SK-N-DZ (cell line): Measurements from ENCODE around the gene ISCU. TPM values are rescaled to one million over a fixed set of nuclear protein-coding genes. Genes with fewer than 3 reads are reported as not detected.

Experiments
- DNase-seq: peaks from one replicate; pipeline ENCODE4 v3.0.0-alpha.2; 2015; ENCODE audit warnings: low spot score
- polyA plus RNA-seq, 2 experiments: library from polyadenylated mRNA; depleted of rRNA; stranded (reverse); fragments of >200 nt; gene quantifications; 2 replicates each; pipeline ENCODE4 v1.2.3, GENCODE V29; 2014

The ISCU gene
- 91.8 and 103 TPM in 2 replicates for polyA plus RNA-seq (2014; cell fraction: cytosol; rRNA removed)
- polyA plus RNA-seq (2014; cell fraction: nucleus; rRNA removed), result 135 and 155 TPM in 2 replicates

DNA sequence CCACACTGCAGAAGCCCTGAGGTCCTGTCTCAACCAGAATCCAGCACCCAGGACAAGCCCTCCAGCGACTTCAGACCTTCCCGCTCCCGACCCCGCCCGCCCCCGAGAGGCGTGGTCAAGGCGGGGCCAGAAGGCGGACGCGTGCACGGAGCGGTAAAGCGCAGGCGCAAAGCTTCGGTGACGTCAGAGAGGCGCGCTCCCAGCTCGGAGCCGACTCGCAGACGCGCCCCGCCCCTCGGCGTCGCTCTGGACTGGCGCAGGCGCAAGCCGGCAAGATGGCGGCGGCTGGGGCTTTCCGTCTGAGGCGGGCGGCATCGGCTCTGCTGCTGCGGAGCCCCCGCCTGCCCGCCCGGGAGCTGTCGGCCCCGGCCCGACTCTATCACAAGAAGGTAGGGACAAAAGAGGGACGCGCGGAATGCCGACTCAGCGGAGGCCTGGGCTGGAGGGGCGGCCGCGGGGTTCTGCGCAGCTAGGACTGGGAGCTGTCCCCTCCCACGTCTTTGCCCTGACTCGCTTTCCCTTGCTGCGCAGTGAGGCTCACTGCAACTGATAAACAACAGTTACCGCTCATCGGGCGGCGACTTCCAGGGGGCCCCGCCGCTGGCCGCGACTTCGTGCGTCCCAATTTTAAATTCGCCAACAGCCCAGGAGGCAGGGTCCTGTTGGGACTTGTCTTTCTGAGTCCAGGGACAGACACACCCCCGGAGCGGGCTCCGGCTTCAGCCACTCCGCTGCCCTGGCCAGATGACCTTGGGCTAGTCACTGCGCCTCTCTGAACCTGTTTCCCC, at the start of gene ISCU:
Gene ISCU, plus strand, starts transcription at position 249 of the 788 bp plus-strand sequence. Its CDS starts 27 bp downstream, at position 276.
- peak; percentile 97 for DNase-seq

DNA sequence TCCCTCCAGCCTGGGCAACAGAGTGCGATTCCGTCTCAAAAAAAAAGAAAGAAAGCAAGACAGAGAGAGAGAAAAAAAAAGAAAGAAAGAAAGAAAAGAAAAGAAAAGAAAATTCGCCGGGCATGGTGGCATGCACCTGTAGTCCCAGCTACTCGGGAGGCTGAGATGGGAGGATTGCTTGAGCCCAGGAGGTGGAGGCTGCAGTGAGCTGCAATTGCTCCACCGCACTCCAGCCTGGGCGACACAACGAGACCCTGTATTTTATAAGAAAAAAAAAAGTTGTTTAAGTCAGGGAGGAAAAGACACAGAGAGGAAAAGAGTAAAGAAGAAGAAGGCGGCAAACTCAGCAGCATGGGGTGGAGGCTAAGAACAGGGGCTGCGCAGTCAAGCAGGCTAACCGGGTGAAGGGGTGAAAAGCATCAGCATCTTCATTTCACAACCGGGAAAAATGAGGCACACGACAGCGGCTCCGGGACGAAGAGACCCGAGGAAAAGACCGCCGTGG, 47.9 kb upstream of the ISCU start:
- no peak for DNase-seq

DNA sequence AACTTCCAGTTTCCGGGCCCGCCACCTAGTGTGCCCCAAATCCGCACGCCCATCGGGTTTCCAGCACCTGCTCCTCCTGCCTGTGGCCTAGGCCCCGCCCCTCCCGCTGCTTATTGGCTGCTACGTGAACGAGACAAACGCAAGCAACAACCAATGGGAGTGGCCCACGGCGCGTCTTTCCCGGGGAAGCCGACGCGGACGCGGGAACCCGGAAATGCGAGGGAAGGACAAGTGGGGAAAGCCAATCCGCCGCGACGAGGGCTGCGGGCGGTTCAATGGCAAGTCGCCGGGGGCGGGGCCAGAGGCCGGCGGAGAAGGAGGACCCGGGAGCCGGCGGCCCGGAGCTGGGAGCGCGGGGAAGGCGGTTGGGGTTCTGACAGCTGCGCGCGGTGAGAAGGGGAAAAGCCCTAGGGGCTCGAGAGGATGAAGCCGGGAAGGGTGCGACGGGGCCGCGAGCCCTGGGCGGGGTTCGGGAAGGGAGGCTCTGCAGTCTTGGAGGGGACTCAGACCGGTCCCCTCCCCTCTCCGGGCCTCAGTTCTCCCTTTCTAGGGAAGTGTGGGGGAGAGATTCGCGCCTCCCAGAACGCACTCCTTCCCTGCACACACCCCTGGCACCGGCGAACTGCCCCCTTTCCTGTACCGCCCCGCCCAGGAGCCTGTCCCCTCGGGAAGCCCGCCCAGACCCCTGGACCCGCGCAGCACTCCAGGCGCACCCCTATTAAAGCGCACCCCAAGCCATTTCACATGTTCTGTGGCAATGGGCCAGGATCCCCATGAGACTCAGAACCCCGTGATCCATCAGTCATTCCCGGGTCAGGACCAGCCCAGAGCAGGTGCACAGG, 47.2 kb upstream of the ISCU start, which contains the start of gene FICD:
Gene FICD, plus strand, starts transcription at position 305 of the 842 bp plus-strand sequence. CDS start 1,696 bp downstream, outside the sequence.
- DNase-seq, result peak; percentile 99

DNA sequence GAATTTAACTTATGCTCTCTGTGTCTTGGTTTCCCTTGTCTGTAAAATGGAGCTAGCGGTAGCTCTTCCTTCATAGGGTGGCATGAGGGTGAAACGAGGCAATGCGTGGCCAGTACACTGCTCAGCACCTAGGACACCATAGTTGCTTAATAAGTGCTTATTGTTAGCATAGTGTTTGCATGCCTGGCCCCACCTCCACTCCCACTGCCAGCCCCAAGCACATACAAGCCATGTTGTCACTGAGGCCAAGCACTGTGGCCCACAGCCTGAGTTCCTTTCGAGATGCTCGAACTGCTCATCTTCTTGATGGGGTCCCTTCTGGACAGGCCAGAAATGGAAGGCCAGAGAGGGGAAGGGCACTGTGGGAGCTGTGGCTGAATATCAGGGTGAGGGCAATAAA, 46.5 kb upstream of the ISCU start:
- no peak for DNase-seq

DNA sequence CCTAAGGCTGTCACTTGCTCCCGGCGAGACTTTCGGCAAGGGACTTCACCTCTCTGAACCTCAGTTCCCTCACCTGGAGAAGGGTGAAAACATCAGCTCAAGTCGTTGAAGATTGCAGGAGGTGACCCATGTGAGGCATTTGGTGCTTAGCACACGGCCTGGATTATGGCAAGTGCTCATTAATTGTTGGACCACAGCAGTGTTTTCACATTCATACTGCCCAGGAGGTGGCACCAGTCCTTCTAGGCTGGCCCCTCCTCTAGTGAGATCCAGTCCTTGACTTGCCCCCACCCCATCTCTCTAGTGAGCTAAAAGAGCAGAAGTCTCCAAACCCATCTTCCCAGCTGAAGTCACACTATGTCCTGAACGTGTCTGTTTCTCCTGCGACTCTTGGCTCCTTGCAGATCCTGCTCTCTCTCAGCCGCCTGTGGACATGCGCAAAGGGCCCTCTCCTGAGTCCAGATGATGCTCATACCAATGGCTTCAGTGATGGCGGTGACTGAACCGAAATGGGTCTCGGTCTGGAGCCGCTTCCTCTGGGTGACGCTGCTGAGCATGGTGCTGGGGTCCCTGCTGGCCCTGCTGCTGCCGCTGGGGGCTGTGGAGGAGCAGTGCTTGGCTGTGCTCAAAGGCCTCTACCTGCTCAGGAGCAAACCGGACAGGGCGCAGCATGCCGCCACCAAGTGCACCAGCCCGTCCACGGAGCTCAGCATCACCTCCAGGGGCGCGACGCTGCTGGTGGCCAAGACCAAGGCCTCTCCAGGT, 45.7 kb upstream of the ISCU start:
- DNase-seq, result no peak

DNA sequence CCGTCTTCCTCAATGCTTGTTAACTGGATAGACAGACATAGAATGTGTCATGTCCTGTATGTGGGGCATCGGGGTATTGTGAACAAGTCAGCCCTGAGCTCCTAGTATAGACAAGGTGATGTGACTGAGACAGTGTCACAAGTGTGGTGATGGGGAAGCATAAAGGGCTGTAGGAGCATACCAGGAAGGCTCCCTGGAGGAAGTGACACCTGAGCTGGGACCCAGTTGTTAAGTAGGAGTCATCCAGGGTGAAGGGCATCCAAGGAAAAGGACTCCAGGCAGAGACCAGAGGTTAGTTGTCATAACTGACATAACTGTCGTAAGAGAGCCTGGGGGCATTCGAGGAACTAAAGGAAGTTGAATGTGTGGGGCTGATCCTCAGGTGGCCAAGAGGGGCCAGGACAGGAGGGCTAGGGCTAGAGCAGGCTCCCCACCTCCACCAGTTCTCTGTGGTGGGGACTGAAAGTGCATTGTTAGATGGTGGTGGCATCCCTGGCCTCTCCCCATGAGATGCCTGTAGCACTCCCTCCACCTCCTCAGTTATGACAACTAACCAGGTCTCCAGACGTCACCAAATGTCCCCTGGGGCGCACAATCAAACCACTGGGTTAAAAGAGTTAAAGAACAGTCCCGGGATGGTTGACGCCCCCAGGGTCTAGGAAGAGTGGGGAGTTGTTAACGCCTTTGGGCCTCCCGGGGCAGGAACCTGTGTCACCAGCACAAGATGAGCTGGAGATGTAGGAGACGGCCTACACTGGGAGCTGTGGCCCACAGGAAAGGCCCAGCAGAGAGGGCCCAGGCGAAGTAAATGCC, 44.9 kb upstream of the ISCU start:
- no peak for DNase-seq

DNA sequence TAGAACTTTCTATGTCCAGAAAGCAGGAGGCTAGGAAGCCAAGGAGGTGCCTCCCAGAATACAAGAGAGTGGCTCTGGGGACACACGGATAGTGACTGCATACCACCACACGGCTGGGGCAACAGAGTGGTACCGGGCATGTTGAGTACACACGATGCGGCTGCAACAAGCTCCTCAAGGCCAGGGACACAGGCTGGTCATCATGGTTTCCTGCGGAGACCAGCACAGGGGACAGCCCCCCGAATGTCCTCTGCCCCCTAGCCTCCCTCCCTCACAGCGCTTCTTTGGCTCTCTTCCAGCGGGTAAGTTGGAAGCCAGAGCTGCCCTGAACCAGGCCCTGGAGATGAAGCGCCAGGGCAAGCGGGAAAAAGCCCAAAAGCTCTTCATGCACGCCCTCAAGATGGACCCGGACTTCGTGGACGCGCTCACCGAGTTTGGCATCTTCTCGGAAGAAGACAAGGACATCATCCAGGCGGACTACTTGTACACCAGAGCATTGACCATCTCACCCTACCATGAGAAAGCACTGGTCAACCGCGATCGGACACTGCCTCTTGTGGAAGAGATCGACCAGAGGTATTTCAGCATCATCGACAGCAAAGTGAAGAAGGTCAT, 44.2 kb upstream of the ISCU start:
- DNase-seq, result no peak

DNA sequence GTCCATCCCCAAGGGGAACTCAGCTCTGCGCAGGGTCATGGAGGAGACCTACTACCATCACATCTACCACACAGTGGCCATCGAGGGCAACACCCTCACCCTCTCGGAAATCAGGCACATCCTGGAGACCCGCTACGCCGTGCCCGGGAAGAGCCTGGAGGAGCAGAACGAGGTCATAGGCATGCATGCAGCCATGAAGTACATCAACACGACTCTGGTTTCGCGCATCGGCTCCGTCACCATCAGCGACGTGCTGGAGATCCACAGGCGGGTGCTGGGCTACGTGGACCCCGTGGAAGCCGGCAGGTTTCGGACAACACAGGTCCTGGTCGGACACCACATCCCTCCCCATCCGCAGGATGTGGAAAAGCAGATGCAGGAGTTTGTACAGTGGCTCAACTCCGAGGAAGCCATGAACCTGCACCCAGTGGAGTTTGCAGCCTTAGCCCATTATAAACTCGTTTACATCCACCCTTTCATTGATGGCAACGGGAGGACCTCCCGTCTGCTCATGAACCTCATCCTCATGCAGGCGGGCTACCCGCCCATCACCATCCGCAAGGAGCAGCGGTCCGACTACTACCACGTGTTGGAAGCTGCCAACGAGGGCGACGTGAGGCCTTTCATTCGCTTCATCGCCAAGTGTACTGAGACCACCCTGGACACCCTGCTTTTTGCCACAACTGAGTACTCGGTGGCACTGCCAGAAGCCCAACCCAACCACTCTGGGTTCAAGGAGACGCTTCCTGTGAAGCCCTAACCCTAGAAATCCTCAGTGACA, 43.5 kb upstream of the ISCU start:
- DNase-seq, result no peak

DNA sequence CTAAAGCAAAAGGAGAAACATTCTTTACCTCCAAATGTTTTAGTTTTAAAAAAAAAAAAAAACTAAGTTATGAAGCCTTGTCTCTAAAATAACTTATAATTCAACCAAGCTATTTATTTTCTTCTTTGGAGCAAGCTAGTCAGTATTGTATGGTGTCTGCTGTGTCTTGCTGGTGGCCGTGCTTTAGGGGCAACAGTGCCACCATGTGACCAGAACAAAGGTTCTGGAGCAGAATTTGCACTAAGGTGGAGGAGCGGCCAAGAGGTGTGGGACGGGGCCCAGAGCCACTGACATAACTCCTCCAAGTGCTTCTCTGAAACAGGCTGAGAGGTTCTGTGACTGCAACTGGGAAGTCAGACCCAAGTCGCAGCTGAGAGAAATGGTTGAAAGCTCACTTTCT, 42.8 kb upstream of the ISCU start:
- no peak for DNase-seq

DNA sequence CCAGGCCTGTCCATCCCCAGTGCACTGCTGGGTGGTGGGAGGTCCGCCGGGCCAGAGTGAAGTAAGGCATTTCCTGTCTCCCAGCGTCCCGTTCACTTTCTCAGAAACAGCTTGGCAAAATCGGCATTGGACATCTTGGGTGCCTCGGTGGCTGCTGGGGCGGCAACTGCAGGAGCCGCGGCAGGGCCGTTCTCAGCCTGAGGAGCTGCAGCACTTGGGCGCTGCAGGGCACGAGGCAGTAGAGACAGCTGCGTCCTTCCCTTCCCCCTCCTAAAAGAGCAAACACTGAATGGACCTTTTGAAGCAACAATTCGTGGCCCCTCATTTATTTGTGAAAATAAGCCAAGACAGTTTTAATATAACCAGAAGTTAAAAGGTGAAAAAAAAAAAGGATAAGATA, 39.0 kb upstream of the ISCU start:
- DNase-seq, result no peak

DNA sequence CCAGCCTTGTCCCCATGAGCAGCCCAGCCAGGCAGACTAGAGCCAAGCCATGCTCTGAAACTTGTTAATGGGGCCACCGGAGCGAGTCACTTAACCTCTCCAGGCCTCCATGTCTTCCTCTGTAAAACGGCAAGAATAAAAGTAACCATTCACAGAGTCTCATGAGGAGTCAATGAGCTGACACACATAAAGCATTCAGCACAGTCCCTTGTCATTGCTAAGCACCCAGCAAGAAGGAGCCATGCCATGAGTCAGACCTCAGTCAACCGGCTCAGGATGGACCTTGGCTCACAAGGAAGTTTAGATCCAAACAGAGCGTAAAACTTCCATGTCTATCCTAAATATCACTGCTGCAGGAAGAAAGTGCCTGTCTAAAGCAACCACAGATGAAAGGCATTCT, 36.7 kb upstream of the ISCU start:
- DNase-seq, result no peak

DNA sequence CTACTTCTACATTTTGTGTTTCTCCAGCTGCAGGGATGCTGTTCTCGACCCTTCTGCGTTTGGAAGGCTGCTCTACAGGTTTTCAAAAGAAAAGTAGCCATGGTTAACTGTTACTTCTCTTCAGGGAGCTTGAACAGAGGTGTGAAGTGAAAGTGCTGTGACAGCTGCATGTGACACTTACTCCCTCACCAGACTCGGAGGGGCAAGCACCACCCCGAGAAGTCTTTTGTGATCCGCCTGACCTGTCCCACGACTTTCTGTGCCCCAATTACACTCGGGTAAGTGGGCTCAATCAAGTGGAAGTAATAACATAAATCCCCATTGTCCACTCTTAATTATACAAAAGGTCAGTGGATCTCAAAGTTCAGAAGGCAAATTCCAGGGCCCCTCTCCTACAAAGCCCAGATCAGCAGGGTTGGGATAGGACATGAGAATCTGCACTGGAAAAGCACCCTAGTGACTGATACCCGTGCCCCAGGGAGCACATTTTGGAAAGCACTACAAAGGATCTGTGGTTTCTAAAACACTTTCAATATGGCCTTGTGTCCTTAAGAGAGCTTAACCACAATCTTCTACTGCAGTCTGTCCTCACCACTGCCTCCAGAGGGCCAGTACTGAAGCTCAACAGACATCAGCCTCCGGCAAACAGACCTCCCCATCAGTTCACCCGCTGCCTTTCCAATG, 35.8 kb upstream of the ISCU start:
- no peak for DNase-seq

DNA sequence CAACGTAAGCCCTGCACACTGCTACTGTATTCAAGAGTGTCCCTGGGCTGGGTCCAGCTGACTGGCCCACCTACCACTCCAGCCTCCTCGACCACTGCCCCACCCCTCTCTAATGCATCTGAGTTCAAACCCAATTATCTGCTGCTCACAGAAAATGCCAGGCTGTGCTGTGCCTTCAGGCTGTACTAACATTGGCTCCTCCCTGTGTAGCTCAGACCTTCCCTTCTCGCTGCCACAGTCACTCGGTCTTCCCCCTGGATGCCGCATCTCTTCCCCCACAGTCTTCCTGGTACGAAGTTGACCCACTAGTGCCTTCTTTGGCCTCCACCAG, 35.3 kb upstream of the ISCU start:
- no peak for DNase-seq

DNA sequence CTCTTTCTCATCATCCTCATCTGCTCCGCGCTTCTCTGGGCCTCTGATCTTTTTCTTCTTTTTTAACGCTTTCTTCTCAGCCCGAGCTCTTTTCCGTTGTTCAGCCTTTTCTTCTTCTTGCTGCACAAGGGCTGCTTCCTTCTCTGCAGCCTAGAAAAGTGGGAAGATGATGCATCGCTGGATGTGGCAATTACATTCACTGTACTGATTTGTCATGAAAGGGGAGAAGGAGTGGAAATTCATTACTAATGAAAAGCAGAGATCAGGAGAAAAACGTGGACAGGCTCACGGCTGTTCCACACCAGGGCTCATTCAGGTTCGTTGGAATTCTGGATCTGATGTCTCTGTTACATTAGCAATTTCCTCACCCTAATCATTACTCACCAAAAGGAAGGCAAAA, 32.2 kb upstream of the ISCU start:
- no peak for DNase-seq

DNA sequence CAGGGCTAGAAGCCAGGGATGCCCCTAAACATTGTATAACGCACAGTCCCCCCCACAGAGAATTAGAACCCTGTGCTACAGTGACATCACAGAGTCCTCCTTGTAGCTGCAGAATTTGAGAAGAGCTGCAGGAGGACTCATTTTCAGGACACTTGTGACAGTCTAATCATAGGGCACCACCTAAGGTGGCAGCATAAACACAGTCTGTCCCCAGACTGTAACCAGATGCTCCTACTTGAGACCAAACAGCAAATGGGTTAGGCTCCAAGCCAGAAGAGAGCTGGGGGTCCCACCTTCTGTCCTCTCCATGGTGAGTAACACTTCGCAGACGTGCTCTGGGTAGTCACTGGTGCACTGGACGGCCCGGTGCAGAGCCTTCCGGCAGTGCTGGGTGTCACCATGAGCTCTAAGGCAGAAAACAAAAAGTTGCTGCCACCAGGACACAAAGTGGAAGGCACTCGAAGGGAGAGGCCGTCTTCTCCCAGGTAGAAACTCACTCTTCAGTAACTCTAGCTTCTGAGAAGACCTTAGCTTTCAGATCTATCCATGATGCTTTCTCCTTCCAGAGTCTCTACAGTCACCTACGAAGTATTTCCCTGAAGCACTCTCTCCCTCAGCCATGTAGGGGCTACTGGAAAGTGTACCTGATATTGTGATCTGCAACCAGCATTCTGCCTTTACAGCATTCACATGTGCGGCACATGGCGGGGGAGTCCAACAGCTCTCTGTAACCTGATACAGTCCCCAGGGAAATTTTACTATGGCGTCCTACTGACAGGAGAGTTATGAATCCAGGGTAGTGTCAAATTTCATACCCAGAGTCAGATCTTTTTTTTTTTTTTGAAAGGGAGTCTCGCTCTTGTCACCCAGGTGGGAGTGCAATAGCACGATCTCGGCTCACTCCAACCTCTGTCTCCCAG, 30.2 kb upstream of the ISCU start:
- peak; percentile 89 for DNase-seq

DNA sequence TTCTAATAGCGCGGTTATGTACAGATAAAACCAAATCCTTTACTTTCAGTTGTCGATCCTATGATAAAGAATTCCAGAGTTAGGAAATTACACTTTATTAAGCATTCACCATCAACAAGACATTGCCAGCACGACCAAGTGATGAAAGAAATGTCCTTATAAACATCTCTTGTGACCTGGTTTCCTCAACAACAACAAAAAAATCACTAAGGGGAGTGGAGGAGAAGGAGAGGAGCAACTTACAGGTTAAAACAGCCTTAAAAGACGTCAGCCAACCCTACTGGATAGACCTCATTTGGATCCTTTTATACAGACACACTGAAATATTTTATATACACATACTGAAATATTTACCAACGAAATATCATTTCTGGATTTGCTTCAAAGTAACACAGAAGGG, 24.2 kb upstream of the ISCU start:
- no peak for DNase-seq

DNA sequence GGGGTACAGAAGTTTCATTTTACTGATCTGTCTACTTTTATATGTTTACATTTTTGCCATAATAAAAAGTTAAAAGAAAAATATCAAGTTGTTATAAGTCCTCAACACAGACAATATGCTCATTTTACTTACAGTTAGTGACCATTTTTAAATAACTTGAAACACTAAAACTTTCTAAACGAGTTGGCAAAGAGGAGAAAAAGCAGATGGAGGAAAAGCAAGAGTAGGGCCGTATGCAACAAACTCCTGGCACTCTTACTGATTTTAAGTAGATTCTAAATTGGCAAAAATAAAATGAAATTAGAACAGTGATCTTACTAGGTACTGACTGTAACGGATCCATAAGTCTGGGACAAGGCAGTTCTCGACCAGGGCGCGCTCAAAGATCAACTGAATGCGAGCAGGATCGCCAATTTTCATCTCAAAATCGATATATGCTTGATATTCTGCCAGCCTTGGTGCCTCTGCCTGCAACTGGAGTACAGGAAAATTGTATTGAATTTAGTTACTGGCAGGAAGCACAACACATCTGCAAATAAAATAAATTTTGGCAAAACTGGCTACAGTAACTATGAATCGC, 23.7 kb upstream of the ISCU start:
- no peak for DNase-seq

DNA sequence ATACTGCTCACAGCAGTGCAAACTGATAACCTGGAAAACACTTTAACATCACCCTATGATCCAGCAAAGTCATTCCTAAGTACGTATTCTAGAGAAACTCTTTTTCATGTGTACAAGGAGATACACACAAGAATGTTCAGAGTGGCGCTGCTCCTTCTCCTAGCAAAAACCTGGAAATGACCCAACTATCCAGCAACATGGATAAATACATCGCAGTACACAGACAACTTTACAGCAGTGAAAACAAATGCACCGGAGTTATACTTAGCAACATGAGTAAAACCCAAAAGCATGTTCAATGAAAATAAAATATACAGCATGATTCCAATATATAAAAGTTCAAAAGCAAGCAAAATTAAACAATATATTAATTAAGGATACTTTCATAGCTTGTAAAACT, 20.1 kb upstream of the ISCU start:
- no peak for DNase-seq
